GM12874 (cell line): ENCODE measurements around the gene BSND.

Source experiments
- TF ChIP-seq, protein P1 (sequence below): IDR thresholded peaks from 2 replicates; pipeline ENCODE4 v1.5.1; 2011; ENCODE audit warnings: low read depth, mild to moderate bottlenecking, control low read depth, low read length, moderate library complexity; ENCODE audit not compliant: insufficient read depth

Gene BSND

GRCh38 chr1:55059302-55060132 lies 60.8 kb downstream of the BSND start:
- TF ChIP-seq, protein P1, sequence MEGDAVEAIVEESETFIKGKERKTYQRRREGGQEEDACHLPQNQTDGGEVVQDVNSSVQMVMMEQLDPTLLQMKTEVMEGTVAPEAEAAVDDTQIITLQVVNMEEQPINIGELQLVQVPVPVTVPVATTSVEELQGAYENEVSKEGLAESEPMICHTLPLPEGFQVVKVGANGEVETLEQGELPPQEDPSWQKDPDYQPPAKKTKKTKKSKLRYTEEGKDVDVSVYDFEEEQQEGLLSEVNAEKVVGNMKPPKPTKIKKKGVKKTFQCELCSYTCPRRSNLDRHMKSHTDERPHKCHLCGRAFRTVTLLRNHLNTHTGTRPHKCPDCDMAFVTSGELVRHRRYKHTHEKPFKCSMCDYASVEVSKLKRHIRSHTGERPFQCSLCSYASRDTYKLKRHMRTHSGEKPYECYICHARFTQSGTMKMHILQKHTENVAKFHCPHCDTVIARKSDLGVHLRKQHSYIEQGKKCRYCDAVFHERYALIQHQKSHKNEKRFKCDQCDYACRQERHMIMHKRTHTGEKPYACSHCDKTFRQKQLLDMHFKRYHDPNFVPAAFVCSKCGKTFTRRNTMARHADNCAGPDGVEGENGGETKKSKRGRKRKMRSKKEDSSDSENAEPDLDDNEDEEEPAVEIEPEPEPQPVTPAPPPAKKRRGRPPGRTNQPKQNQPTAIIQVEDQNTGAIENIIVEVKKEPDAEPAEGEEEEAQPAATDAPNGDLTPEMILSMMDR, result no peak

DNA sequence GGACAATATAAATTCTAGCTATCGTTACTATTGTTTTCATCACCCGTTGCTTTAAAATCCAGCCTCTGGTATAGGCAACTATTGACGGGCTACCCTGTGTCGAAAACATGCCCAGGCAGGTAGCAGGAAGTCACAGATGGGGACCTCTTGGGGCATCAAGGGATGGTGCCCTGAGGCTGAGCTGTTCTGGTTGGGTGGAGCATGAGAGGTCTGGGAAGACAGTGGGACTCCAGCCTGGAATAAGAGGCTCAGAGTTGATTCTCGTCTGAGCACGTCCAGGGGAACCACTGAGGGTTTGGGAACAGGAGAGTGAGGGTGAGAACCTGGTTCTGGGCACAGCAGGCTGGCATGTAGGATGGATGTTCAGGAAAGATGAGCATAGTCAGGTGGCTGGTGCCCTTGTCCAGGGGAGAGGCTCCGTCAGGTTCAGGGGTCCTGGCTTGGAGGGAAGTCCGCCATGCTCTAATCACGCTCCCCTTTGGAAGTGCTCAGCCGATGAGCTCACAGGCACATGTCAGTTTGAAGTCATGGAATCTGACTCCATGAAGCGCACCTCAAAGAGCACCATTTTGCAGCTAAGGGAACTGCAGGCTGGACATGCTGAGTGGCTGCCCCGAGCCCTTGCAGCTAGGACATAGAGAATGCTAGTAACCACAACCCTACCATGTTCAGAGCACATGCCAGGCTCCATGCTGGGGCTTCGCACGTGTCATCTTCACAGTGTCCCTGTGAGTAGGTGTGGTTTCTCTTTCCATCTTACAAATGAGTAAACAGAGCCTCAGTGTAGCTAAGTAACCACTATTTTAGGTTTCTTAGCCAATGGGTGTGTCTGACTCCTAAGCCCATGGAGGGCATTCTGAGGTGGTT lies 61.6 kb downstream of the BSND start:
- TF ChIP-seq, protein P1, result no peak

- TF ChIP-seq, protein P1, result no peak
These were observed 62.4 kb downstream of the BSND start for GRCh38 chr1:55061000-55061705.
